ENCODE data around the gene SYNGR2.

The SYNGR2 gene

DNA sequence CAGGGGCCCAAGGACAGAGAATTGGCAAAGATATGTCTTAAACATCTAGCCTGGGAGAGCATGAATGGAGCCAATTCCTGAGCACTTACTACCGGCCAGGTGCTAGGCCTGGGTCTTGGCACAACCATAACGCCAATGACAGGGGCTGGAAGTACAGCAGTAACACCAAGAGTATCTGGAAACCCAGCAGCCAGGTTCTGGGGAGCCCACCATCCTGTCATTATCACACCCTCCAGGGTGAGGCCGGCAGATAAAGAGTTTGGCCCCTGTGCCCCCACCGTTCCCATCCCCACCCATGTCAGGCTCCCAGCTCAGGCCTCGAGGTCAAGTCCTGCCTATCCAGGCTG, 38.3 kb upstream of the SYNGR2 start:
- Histone ChIP-seq H3K27ac (ENCODE audit: low read depth, low read length) (peak overlapping the region; percentile 46), H3K9ac (ENCODE audit: low read length in 5 of 5) (no peak overlapping the region), H3K36me3 (ENCODE audit: control insufficient read depth in 5 of 5, insufficient read depth in 5 of 5, low read length in 5 of 5) (peaks cover 0 to 15% (median 4%) of the 10 kb centered on the region in 5 donors), H3K4me3 (ENCODE audit: low read depth in 1 of 5, low read length in 5 of 5) (peak overlapping the region in 1 of 5 donors; percentile 55), H3K4me1 (ENCODE audit: control insufficient read depth in 5 of 5, insufficient read depth in 5 of 5, low read length in 5 of 5) (peaks cover 12 to 89% (median 79%) of the 10 kb centered on the region in 5 donors), H3K27me3 (ENCODE audit: control insufficient read depth in 5 of 5, insufficient read depth in 4 of 5, low read length in 5 of 5) (peaks cover 0 to 12% (median 0%) of the 10 kb centered on the region in 5 donors), H3K9me3 (ENCODE audit: control insufficient read depth in 5 of 5, low read length in 5 of 5) (no peaks in the 10 kb centered on the region)

DNA sequence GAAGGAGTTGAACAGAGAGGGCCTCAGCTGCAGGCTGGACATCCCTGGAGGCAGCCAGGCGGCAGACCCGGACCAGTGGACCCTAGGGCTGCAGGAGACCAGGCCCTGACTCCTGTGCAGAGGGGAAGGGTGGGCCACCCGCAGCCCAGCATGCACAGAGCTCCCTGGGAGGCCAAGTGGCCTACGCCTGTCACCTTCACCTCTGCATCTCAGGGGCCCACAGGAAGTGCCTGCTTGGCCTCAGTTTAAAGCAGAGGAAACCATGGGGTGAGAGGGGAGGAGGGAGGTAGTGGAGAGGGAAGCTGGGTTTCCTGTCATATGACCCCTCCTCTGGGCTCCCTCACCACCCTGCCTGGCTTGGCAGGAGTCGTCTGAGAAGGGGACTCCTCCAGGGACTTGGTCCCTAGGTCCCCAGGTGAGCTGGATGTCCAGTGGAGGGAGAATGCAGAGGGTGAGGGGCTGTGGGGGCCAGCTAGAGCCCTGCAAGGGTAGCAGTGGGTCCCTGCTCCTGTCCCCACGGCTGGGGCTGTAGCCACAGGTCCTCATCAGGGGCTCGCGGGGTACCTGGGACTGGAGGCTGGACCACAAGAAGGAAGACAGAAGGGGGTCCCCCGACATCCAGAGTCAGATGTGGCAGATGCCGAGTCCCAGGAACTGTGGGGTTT, 37.8 kb upstream of the SYNGR2 start, which contains the start of gene TMC8:
Gene TMC8 (plus strand): TSS at position 335 of the 665 bp plus-strand sequence. CDS start 818 bp downstream, outside the sequence.
- Histone ChIP-seq H3K4me3 (ENCODE audit: low read depth in 1 of 5, low read length in 5 of 5) (peak within 1 kb of the TSS; percentile 3 to 55 (median 25)), H3K27me3 (ENCODE audit: control insufficient read depth in 5 of 5, insufficient read depth in 4 of 5, low read length in 5 of 5) (peaks cover 0 to 12% (median 0%) of the 10 kb centered on the region in 5 donors), H3K9ac (ENCODE audit: low read length in 5 of 5) (no peak within 1 kb of the TSS), H3K36me3 (ENCODE audit: control insufficient read depth in 5 of 5, insufficient read depth in 5 of 5, low read length in 5 of 5) (peaks cover 0 to 13% (median 0%) of the 10 kb centered on the region in 5 donors), H3K9me3 (ENCODE audit: control insufficient read depth in 5 of 5, low read length in 5 of 5) (no peaks in the 10 kb centered on the region), H3K27ac (ENCODE audit: low read depth, low read length) (peak within 1 kb of the TSS; percentile 46), H3K4me1 (ENCODE audit: control insufficient read depth in 5 of 5, insufficient read depth in 5 of 5, low read length in 5 of 5) (peaks cover 12 to 84% (median 74%) of the 10 kb centered on the region in 5 donors)

DNA sequence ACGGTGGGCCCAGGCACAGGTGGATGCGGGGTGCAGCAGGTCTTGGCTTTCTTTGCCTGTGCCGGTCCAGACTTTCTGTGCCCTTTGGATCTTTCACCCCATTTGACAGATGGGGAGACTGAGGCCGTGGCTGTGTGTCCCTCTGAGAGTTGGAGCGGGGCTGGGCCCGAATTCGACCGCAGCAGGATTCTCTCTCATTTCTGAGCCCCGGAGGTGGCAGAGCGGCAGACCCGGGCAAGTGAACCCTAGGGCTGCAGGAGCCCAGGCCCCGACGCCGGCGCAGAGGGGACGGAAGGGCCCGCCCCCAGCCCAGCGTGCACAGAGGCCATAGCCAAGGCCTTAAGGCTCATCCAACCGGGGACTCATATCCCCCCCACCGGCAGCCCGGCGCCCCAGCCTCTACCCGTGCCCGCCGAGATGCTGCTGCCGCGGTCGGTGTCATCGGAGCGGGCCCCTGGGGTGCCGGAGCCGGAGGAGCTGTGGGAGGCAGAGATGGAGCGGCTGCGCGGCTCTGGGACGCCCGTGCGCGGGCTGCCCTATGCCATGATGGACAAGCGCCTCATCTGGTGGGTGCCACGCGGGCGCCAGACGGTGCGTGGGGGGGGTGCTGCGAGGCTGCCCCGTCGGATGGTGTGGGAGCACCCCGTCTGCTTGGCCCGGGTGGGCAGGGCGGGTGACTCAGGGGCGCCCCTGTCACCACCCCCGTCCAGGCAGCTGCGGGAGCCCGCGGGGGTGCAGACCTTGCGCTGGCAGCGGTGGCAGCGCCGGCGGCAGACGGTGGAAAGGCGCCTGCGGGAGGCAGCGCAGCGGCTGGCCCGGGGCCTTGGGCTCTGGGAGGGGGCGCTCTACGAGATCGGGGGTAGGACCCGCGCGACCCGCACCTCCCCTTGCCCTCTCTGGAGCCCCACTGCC, 37.0 kb upstream of the SYNGR2 start:
- no peaks in the 10 kb centered on the region for H3K9me3 ChIP-seq (ENCODE audit: control insufficient read depth in 5 of 5, low read length in 5 of 5)
- H3K4me1 ChIP-seq (ENCODE audit: control insufficient read depth in 5 of 5, insufficient read depth in 5 of 5, low read length in 5 of 5): peaks cover 10 to 75% (median 66%) of the 10 kb centered on the region in 5 donors
- H3K27ac ChIP-seq (ENCODE audit: low read depth, low read length): no peak overlapping the region
- H3K9ac ChIP-seq (ENCODE audit: low read length in 5 of 5): no peak overlapping the region
- H3K36me3 ChIP-seq (ENCODE audit: control insufficient read depth in 5 of 5, insufficient read depth in 5 of 5, low read length in 5 of 5): peaks cover 0 to 6% (median 0%) of the 10 kb centered on the region in 5 donors
- H3K4me3 ChIP-seq (ENCODE audit: low read depth in 1 of 5, low read length in 5 of 5): peak overlapping the region in 4 of 5 donors; percentile 3 to 55 (median 28)
- peaks cover 0 to 12% (median 0%) of the 10 kb centered on the region in 5 donors for H3K27me3 ChIP-seq (ENCODE audit: control insufficient read depth in 5 of 5, insufficient read depth in 4 of 5, low read length in 5 of 5)

DNA sequence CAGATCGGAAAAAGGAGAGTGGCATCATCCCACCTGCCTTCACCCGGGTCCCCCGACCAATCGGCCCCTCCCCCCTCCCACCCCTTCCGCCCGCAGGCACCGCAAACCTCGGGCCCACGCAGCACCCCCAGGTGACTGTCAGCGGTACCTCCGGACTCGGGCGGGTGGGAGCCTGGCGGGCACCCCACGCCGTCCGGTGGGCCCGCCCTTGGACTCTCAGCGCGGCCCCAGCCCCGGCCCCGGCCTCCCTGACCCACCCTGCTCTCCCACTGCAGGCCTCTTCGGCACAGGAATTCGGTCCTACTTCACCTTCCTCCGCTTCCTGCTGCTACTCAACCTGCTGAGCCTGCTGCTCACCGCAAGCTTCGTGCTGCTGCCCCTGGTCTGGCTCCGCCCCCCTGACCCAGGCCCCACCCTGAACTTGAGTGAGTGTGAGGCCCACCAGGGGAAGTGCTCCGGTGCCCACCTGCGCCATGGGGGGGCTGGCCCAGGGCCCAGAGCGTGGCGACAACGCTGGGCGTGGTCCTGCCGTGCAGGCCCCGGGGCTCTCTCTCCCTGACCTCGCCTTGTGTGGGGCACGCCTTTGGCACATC, 36.2 kb upstream of the SYNGR2 start:
- no peak overlapping the region for H3K27ac ChIP-seq (ENCODE audit: low read depth, low read length)

DNA sequence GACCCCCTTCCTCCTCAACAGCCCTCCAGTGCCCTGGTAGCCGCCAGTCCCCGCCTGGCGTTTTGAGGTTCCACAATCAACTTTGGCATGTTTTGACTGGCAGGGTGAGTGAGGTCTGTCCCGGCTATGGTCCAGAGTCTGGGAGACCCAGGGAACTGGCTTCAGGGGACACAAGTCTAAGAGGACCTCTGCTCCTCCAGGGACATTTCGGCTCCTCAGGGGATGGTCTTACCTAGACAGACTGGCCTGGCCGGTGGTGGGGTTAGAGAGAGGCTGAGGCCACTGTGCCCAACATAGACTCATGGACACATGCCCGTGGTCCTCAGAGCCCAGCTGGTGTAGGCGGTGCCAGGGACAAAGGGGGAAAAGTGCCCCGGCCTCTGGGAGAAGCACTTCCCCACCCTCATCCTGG, 35.6 kb upstream of the SYNGR2 start:
- H3K9ac ChIP-seq (ENCODE audit: low read length in 5 of 5): no peak overlapping the region
- H3K4me1 ChIP-seq (ENCODE audit: control insufficient read depth in 5 of 5, insufficient read depth in 5 of 5, low read length in 5 of 5): peaks cover 7 to 68% (median 54%) of the 10 kb centered on the region in 5 donors
- H3K27me3 ChIP-seq (ENCODE audit: control insufficient read depth in 5 of 5, insufficient read depth in 4 of 5, low read length in 5 of 5): peaks cover 0 to 12% (median 0%) of the 10 kb centered on the region in 5 donors
- H3K4me3 ChIP-seq (ENCODE audit: low read depth in 1 of 5, low read length in 5 of 5): peak overlapping the region in 1 of 5 donors; percentile 55
- peaks cover 0 to 6% (median 0%) of the 10 kb centered on the region in 5 donors for H3K36me3 ChIP-seq (ENCODE audit: control insufficient read depth in 5 of 5, insufficient read depth in 5 of 5, low read length in 5 of 5)
- H3K9me3 ChIP-seq (ENCODE audit: control insufficient read depth in 5 of 5, low read length in 5 of 5): no peaks in the 10 kb centered on the region
- H3K27ac ChIP-seq (ENCODE audit: low read depth, low read length): no peak overlapping the region

More for the DNA sequence above, 36.2 kb upstream of the SYNGR2 start:
- H3K4me1 ChIP-seq (ENCODE audit: control insufficient read depth in 5 of 5, insufficient read depth in 5 of 5, low read length in 5 of 5): peaks cover 7 to 68% (median 60%) of the 10 kb centered on the region in 5 donors
- H3K9ac ChIP-seq (ENCODE audit: low read length in 5 of 5): no peak overlapping the region
- peaks cover 0 to 6% (median 0%) of the 10 kb centered on the region in 5 donors for H3K36me3 ChIP-seq (ENCODE audit: control insufficient read depth in 5 of 5, insufficient read depth in 5 of 5, low read length in 5 of 5)
- H3K9me3 ChIP-seq (ENCODE audit: control insufficient read depth in 5 of 5, low read length in 5 of 5): no peaks in the 10 kb centered on the region
- H3K27me3 ChIP-seq (ENCODE audit: control insufficient read depth in 5 of 5, insufficient read depth in 4 of 5, low read length in 5 of 5): peaks cover 0 to 12% (median 0%) of the 10 kb centered on the region in 5 donors
- H3K4me3 ChIP-seq (ENCODE audit: low read depth in 1 of 5, low read length in 5 of 5): peak overlapping the region in 2 of 5 donors; percentile 22 to 55

DNA sequence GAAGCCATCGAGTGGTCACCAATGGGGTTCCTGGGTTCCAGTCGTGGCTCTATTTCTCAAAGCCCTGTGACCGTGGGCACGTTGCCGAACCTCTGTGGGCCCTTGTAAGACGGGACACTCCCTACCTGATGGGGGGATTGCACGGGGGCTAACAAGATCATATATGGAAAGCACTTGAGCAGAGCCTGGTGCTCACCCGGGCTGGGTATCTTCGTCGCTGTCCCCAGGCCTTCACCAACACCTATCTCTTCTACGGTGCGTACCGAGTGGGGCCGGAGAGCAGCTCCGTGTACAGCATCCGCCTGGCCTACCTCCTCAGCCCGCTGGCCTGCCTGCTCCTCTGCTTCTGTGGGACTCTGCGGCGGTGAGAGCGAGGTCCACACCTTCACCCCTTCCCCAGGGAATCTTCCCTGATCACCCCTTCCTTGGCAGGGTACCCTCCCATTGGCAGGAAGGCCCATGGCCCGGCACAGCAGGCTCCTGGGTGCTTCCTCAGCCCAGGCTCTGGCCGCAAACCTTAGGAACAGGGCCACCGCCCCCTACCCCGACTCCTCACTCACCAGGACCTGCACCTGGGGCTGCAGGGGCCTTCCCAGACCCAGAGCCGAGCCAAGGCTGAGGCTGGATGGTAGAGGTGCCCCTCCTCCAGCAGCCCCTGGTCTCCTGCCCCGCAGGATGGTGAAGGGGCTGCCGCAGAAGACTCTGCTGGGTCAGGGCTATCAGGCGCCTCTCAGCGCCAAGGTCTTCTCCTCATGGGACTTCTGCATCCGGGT, 35.0 kb upstream of the SYNGR2 start:
- H3K36me3 ChIP-seq (ENCODE audit: control insufficient read depth in 5 of 5, insufficient read depth in 5 of 5, low read length in 5 of 5): peaks cover 0 to 6% (median 0%) of the 10 kb centered on the region in 5 donors
- H3K27me3 ChIP-seq (ENCODE audit: control insufficient read depth in 5 of 5, insufficient read depth in 4 of 5, low read length in 5 of 5): peaks cover 0 to 12% (median 0%) of the 10 kb centered on the region in 5 donors
- H3K9ac ChIP-seq (ENCODE audit: low read length in 5 of 5): no peak overlapping the region
- H3K27ac ChIP-seq (ENCODE audit: low read depth, low read length): no peak overlapping the region
- H3K4me1 ChIP-seq (ENCODE audit: control insufficient read depth in 5 of 5, insufficient read depth in 5 of 5, low read length in 5 of 5): peaks cover 7 to 63% (median 50%) of the 10 kb centered on the region in 5 donors
- H3K4me3 ChIP-seq (ENCODE audit: low read depth in 1 of 5, low read length in 5 of 5): no peak overlapping the region
- H3K9me3 ChIP-seq (ENCODE audit: control insufficient read depth in 5 of 5, low read length in 5 of 5): no peaks in the 10 kb centered on the region

DNA sequence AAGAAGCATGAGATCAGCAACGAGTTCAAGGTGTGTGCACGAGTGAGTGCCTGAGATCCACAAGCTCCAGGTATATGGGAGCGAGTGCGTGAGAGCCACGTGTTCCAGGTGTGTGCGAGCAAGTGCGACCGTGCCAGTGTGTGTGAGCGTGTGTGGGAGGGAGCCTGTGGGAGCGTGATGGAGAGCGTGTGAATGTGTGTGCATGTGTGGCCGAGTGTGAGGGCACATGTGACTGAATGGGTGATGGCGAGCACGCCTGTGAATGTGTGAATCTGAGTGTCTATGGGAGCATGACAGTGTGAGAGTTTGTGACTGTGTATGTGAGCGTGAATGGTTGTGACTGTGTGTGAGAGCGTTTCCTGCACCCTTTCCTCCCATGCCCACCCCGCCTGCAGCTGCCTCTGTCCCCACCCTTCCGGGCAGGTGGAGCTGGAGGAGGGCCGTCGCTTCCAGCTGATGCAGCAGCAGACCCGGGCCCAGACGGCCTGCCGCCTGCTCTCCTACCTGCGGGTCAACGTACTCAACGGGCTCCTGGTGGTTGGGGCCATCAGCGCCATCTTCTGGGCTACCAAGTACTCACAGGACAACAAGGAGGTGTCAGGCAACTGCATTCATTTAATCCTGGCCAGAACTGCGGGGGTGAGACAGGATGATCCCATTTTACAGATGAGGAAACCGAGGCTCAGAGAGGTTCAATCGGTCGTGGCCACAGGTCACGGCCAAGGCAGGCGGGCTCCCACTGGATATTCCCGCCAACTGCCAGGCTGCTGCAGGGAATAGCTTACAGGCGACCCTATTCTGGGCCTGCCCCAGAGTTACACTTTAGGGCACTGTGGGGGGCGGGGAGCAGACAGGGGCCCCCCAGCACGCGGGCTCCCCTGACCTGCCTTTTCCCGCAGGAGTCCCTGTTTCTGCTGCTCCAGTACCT, 34.1 kb upstream of the SYNGR2 start:
- peaks cover 0 to 12% (median 0%) of the 10 kb centered on the region in 5 donors for H3K27me3 ChIP-seq (ENCODE audit: control insufficient read depth in 5 of 5, insufficient read depth in 4 of 5, low read length in 5 of 5)
- H3K9ac ChIP-seq (ENCODE audit: low read length in 5 of 5): no peak overlapping the region
- H3K27ac ChIP-seq (ENCODE audit: low read depth, low read length): no peak overlapping the region
- H3K4me1 ChIP-seq (ENCODE audit: control insufficient read depth in 5 of 5, insufficient read depth in 5 of 5, low read length in 5 of 5): peaks cover 7 to 62% (median 42%) of the 10 kb centered on the region in 5 donors
- H3K9me3 ChIP-seq (ENCODE audit: control insufficient read depth in 5 of 5, low read length in 5 of 5): no peaks in the 10 kb centered on the region
- H3K4me3 ChIP-seq (ENCODE audit: low read depth in 1 of 5, low read length in 5 of 5): peak overlapping the region in 2 of 5 donors; percentile 5 to 29
- peaks cover 0 to 6% (median 0%) of the 10 kb centered on the region in 5 donors for H3K36me3 ChIP-seq (ENCODE audit: control insufficient read depth in 5 of 5, insufficient read depth in 5 of 5, low read length in 5 of 5)

DNA sequence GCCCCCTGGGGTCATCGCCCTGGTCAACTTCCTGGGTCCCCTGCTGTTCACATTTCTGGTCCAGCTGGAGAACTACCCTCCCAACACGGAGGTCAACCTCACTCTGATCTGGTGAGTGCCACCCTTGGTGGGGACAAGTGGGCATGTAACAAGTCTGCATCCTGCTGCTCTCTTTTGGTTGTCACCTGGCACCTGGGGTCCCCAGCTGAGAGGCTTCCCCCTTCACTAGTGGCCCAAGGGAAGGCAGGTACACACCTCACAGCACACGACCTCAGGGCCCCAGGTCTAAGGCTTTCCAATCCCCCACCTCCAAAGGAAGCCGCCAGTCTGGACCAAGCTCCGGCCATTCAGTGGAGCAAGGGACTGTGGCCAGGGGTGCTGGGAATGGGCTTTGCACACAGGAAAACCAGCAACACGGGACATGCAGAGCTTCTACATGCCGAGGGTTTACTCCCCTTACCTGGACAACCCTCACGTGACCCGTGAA, 33.4 kb upstream of the SYNGR2 start:
- peaks cover 0 to 12% (median 0%) of the 10 kb centered on the region in 5 donors for H3K27me3 ChIP-seq (ENCODE audit: control insufficient read depth in 5 of 5, insufficient read depth in 4 of 5, low read length in 5 of 5)
- H3K4me1 ChIP-seq (ENCODE audit: control insufficient read depth in 5 of 5, insufficient read depth in 5 of 5, low read length in 5 of 5): peaks cover 7 to 55% (median 36%) of the 10 kb centered on the region in 5 donors
- peaks cover 0 to 6% (median 0%) of the 10 kb centered on the region in 5 donors for H3K36me3 ChIP-seq (ENCODE audit: control insufficient read depth in 5 of 5, insufficient read depth in 5 of 5, low read length in 5 of 5)
- no peak overlapping the region for H3K27ac ChIP-seq (ENCODE audit: low read depth, low read length)
- no peak overlapping the region for H3K4me3 ChIP-seq (ENCODE audit: low read depth in 1 of 5, low read length in 5 of 5)
- no peak overlapping the region for H3K9ac ChIP-seq (ENCODE audit: low read length in 5 of 5)
- H3K9me3 ChIP-seq (ENCODE audit: control insufficient read depth in 5 of 5, low read length in 5 of 5): no peaks in the 10 kb centered on the region

Measured in subcutaneous abdominal adipose tissue (tissue), 5 donors.